Motor neuron (in vitro differentiated cells): ENCODE data around the gene LCLAT1. TPM values are rescaled to one million over a fixed set of nuclear protein-coding genes. Genes with fewer than 3 reads are reported as not detected.

Experiments
- ATAC-seq, 8 experiments: fragments of 200-7000 bp; cut with Tn5 transposase; replicated peaks in 6 of 8; 2 replicates each; pipeline ENCODE4 v1.8.0; 2021; ENCODE audit warnings: mild to moderate bottlenecking in 8 of 8, moderate library complexity in 8 of 8
- H3K27ac ChIP-seq, 2 donors: fragments of 250-450 bp; sonication (Bioruptor Pico); 2 replicates each; pipeline ENCODE4 v1.9.0; 2021; ENCODE audit warnings: antibody characterized with exemption in 2 of 2, mild to moderate bottlenecking in 2 of 2, moderate library complexity in 1 of 2
- H3K4me1 ChIP-seq, 2 donors: fragments of 250-450 bp; sonication (Bioruptor Pico); replicated peaks in 1 of 2; 2 replicates each; pipeline ENCODE4 v1.6.1; 2021; ENCODE audit warnings: antibody characterized with exemption in 2 of 2, mild to moderate bottlenecking in 2 of 2, moderate library complexity in 1 of 2
- H3K4me3 ChIP-seq, 5 donors: fragments of 250-450 bp; sonication (Bioruptor Pico); 2 replicates each; pipeline ENCODE4 v1.9.0; 2021; ENCODE audit warnings: antibody characterized with exemption in 5 of 5, mild to moderate bottlenecking in 5 of 5, moderate library complexity in 4 of 5
- WGBS, 10 experiments: fragments of 450-650 bp; shearing (Covaris generic); methylation state at CpG; one replicate each; pipeline ENCODE4 v1.0.0; 2022; 5-methylcytosine and 5-hydroxymethylcytosine counted together
- in situ Hi-C, 9 experiments: fragments of 400-800 bp; cut with MboI; loops; one replicate each; pipeline ENCODE4 v1.15.0; 2021; ENCODE audit warnings: low sequenced_read_pairs in 9 of 9, low pct_unique_long_range_greater_than_20kb in 2 of 9; ENCODE audit not compliant: unreplicated experiment in 9 of 9
- total RNA-seq, 8 experiments: library from RNA; unstranded; fragments of 300-600 nt; gene quantifications; 2 replicates each; pipeline versions ENCODE4 v1.2.3 to v1.2.4, GENCODE V29; 2022

The LCLAT1 gene
- total RNA-seq, 8 experiments from 2014 or later, result 9.8 to 39.2 (median 12.9) TPM

DNA sequence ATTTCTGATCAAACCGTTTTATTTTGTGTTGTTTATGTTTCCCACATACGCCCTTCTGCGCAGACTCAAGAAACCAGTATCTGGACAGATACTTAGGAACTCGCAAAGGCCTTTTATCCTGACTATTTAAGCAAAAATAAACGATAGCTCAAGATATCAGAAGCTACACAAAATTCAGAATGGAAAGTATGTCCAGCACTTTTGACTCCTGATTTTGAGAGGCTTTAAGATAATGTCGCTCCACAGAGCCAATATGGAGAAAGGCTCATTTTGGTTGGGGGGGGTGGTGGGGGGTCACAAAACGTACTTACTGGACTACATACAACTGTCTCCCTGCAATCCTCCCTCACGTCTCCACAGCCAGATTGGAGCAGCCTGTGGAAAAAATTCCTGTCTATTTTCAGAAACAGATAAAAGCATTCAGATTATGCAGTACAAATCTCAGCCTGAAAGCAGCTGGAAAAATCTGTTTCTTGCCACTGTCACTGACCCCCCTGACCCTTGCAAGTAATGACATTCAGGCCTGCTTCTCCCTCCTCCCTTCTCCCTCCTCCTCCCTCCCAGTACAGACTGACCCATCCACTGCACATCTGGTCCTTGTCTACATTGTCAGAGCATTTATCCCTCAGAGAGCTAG lies 34.9 kb upstream of the LCLAT1 start:
- Histone ChIP-seq H3K4me3 (no peak overlapping the region), H3K27ac (peak overlapping the region in 1 of 2 donors; percentile 41), H3K4me1 (peaks cover 54 to 57% of the 10 kb centered on the region in 2 donors)
- ATAC-seq, result peak in 6 of 8 experiments; percentile 2 to 48 (median 42)
- in situ Hi-C loops, result no loop called here
- 0 to 93% (median 73%) methylated on average over 1 to 7 of the region's 8 CpGs; no CpG with 5 or more reads in 1 of the 10 experiments for WGBS, 10 experiments

DNA sequence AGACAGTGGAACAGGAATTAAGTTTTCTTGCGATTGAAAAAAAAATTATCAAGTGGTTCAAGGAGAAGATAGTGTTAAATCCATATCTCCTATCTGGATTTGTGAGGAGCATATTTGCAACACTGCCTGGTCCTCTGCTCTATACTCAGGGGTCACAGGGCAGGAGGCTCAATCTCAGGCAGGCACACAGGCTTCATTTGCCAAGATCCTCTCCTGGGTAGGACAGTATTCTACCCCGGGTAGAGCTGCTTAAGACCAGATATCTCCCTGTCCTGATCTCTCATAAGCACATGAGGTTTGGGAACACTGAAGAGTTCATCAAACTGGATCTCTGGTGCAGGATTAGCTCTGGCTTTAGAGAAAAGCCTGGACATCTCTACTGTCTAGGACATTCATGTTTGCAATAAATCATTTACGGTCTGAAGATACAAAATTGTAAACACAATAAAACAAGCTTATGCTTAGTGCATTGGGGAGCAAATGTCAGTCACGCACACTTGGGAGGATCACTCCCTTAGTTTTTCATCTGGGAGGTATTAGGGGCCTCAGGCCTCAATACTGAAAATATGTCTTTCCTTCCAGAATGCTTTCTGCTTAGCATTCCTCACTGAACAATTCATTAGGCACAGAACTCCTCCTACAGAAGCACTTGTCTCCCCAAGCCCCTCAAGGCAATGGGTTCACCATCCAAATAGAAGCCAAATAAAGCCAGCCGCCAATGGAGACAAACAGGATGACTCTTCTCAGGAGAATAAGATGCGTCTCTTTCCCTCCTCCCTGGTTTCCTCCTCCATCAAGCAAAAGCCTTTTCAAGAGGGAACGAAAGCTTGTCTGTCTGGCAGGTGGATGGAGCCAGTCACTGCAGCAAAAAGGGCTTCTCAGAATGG lies 34.1 kb upstream of the LCLAT1 start:
- H3K4me3 ChIP-seq, result no peak overlapping the region
- H3K27ac ChIP-seq, result peak overlapping the region; percentile 41 to 57
- WGBS, 10 experiments, result 0 to 100% (median 56%) methylated on average over 1 to 6 of the region's 7 CpGs; no CpG with 5 or more reads in 1 of the 10 experiments
- ATAC-seq, result peak in 4 of 8 experiments; percentile 5 to 14 (median 10)
- in situ Hi-C loops, result no loop called here
- peaks cover 49 to 52% of the 10 kb centered on the region in 2 donors for H3K4me1 ChIP-seq

DNA sequence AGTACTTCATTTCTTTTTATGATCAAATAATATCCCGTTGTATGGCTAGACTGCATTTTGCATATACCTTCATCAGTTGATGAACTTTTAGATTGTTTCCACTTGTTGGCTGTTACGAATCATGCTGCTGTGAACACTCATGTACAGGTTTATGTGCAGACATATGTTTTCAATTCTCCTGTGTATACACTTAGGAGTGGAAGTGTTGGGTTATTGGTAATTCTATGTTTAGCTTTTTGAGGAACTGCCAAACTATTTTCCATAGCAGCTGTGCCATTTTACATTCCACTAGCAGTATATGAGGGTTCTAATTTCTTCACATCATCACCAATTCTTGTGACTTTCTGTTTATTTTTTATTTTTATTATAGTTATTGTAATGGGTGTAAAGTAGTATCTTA lies 32.1 kb upstream of the LCLAT1 start:
- WGBS, 10 experiments, result 17 to 100% (median 73%) methylated on average over 1 to 2 of the region's 2 CpGs; no CpG with 5 or more reads in 3 of the 10 experiments
- Histone ChIP-seq H3K27ac (no peak overlapping the region), H3K4me1 (peaks cover 35 to 36% of the 10 kb centered on the region in 2 donors), H3K4me3 (no peak overlapping the region)
- in situ Hi-C loops, result no loop called here
- no peak for ATAC-seq

DNA sequence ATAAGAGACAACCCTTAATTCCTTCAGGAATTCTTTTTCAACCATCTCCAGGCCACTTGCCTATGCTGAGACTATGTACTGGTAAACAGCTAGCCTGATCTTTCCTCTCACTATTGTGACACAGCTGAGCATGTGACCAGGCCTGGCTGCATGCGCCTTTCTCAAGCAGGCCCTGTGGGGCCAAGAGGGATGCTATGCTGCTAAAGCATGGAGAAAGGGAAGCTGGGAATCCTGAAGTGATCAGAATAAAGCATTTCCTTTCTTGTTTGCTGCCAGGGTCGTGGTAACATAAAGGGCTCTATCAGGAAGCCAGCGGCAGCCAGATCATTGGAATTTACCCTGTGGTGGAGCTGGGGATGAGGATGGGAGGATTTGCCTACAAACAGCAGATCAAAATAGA lies 29.8 kb upstream of the LCLAT1 start:
- peak in 7 of 8 experiments; percentile 39 to 62 (median 50) for ATAC-seq
- Histone ChIP-seq H3K4me1 (peaks cover 34 to 40% of the 10 kb centered on the region in 2 donors), H3K27ac (peak overlapping the region; percentile 36 to 43), H3K4me3 (no peak overlapping the region)
- WGBS, 10 experiments, result 0 to 70% (median 41%) methylated on average over 1 to 3 of the region's 3 CpGs; no CpG with 5 or more reads in 2 of the 10 experiments
- in situ Hi-C loops, result no loop called here

DNA sequence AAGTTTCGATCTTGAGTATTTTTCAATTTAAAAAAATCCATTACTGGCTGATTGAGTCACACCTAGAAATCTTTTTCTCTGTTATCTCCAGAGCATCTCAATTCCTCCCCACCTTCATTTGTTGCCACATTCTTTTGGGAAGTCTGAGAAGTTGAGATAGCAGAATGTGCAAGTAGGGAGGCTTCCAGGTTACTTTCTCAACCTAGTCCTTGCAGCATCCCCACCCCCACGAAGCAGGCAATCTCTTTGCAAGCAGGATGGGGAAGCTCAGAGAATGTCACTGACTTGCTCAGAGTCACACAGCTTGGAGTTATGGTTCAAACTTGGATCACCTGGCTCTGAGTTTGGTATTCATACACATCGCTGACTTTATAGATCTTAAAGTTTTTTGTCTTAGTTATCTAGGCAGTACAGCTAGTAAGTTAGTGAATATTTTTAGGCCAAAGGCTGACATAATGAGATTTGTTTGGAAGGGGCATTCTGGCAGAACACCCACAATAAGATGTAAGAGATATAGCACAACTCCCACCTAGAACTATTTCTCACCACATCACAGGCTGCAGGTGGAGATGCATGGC lies 25.9 kb upstream of the LCLAT1 start:
- peaks cover 34 to 46% of the 10 kb centered on the region in 2 donors for H3K4me1 ChIP-seq
- peak overlapping the region in 4 of 5 donors; percentile 1 to 32 (median 20) for H3K4me3 ChIP-seq
- 40 to 100% (median 80%) methylated on average over 1 to 3 of the region's 3 CpGs; no CpG with 5 or more reads in 2 of the 10 experiments for WGBS, 10 experiments
- no peak for ATAC-seq
- peak overlapping the region; percentile 94 to 97 for H3K27ac ChIP-seq
- in situ Hi-C loops, result no loop called here

DNA sequence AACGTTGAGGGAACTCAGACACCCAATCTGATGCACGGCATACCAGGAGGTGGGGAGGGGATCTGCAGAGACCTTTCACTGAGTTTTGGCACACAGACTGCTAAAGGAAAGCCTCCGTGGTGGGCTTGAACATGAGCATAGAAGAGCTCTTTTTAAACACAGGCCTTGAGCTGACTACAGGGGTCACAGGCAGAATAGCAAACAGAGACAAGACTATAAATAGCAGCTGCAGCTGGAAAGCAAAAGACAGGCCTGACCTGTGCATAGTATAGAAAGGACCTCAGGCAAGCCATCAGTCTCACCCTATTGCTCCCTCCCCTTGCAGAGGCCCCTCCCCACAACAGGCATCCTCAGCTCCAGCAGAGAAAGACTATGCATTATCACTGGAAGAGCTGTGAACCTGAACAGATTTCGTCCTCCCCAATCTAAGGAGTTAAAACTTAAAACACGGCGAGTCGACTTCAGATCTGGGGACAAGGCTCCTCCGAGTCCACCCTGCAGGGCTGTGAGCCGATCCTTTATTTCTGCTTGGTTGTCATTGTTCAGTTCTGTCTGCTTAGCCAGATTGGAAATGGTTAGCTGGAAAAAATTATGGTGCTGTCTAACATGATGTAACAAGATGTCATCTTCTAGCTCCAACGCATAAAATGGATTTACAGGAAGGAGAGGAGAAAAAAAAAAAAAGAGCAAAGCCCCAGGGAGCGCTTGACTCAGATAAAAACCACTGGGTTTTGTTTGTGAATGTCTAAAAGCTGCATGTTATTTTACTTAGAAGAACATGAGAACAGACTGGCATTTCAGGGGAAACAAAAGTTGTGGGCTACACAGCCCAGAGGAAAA lies 25.2 kb upstream of the LCLAT1 start:
- 0 to 25% (median 4%) methylated on average over 1 to 9 of the region's 11 CpGs for WGBS, 10 experiments
- H3K27ac ChIP-seq, result peak overlapping the region; percentile 94 to 97
- in situ Hi-C loops, result no loop called here
- H3K4me1 ChIP-seq, result peaks cover 33 to 46% of the 10 kb centered on the region in 2 donors
- ATAC-seq, result peak; percentile 66 to 91 (median 87)
- H3K4me3 ChIP-seq, result peak overlapping the region; percentile 10 to 32 (median 21)

DNA sequence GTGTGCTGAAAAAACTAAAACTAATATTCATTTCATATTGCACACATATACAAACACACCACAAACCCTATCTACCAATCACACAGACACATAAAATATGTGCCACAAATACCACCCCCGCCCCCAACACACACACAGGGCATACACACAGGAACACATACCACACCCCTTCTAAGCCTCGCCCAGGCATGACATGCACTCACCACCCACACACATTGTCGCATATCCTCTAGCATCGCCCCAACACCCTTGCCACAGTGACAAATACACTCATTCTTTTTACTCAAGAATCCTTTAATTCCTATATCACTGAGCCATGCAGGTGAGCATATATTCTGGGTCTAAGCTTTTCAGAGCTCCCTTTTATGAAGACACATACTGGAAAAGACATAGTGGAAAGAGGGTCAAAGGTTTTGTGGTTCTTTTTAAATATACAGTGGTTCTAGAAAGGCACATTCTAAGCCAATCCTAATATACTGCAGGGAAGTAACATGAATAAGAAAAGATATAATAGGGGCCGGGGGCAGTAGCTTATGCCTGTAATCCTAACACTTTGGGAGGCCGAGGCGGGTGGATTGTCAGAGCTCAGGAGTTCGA lies 24.5 kb upstream of the LCLAT1 start:
- 0 to 100% (median 67%) methylated on average over 1 to 6 of the region's 8 CpGs; no CpG with 5 or more reads in 1 of the 10 experiments for WGBS, 10 experiments
- Histone ChIP-seq H3K4me3 (peak overlapping the region; percentile 10 to 32 (median 21)), H3K27ac (peak overlapping the region; percentile 94 to 97), H3K4me1 (peaks cover 27 to 41% of the 10 kb centered on the region in 2 donors)
- peak; percentile 49 to 91 (median 64) for ATAC-seq
- in situ Hi-C loops, result no loop called here

DNA sequence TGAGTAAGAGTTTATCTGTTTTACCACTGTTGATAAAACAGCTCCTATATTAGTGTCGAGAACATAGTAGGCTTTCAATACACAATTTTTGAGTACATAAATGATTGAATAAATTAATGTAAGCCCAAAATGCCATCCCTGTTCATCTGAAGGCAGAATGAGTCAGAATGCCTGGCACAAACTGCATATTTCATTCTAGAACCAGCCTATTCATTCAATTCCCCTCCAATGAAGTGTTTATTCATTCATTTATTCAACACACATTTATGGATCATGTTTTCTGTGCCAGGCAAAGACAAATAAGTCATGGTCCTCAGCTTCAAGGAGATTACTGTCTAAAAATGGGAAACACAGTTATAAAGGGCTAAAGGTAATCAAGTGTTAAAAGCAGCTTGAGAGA lies 22.8 kb upstream of the LCLAT1 start:
- ATAC-seq, result no peak
- H3K4me1 ChIP-seq, result peaks cover 27 to 47% of the 10 kb centered on the region in 2 donors
- H3K4me3 ChIP-seq, result no peak overlapping the region
- 90 to 100% (median 100%) methylated on average over 1 of the region's 1 CpG; no CpG with 5 or more reads in 4 of the 10 experiments for WGBS, 10 experiments
- in situ Hi-C loops, result no loop called here
- H3K27ac ChIP-seq, result peak overlapping the region in 1 of 2 donors; percentile 30

DNA sequence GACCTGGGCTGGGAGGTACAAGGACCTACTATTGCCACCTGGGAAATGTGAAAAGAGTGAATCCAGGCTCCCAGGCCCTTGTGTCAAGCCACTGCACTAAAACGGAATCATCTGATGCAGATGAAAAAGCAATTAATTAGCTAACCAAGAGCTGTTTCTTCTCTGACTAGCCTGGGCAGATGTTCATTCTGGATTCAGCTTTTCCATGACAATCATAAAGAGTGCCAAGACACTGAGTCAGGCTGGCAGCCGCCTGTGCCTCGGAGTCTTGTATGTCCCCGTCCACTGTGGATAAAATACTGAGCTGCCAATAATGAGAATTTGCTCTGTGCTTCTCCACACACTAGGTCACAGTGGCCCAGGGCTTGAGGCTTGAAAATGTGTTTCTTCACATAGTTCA lies 21.7 kb upstream of the LCLAT1 start:
- 20 to 100% (median 67%) methylated on average over 1 to 3 of the region's 4 CpGs; no CpG with 5 or more reads in 6 of the 10 experiments for WGBS, 10 experiments
- ATAC-seq, result no peak
- Histone ChIP-seq H3K4me1 (peaks cover 27 to 42% of the 10 kb centered on the region in 2 donors), H3K4me3 (no peak overlapping the region), H3K27ac (no peak overlapping the region)
- in situ Hi-C loops, result loop anchor here in 1 of 9 experiments (25.0 kb wide), 1 partner anchor 188 kb away; the partner anchor contains the start of gene LBH

DNA sequence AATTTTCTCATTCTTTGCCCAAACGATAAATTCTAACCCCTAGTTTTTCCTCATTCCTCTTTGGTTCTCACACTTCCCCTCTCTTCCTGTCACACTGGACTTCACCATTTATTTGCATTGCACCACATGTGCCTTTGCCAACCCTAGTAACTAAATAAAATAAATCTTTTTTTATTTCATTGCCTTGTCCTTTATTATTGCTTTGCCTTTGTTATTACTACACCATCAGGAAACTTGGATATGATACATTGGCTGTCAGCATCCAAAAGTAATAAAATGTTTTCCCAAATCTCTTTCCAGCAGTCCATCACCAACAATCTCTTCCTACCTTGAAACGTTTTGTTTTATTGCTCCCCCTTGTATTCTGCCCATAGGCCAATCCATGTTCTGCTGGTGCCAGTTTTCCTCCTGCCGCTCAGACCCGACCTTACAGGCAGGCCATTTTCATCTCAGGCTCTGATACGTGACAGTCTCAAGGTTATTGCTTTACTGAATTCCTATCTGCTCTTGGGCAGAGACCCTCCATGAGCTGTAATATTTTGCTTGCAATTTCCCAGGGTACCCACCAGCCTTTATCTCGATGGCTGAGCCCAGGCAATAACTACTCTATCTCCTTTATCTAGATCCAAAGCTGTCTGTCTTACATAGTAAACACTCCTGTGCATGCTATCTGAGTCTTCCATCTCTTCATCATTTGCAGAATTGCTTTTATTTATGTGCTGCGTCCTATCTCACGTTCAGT lies 19.3 kb upstream of the LCLAT1 start:
- WGBS, 10 experiments, result 30 to 100% (median 72%) methylated on average over 4 to 8 of the region's 8 CpGs
- no peak for ATAC-seq
- H3K27ac ChIP-seq, result no peak overlapping the region

DNA sequence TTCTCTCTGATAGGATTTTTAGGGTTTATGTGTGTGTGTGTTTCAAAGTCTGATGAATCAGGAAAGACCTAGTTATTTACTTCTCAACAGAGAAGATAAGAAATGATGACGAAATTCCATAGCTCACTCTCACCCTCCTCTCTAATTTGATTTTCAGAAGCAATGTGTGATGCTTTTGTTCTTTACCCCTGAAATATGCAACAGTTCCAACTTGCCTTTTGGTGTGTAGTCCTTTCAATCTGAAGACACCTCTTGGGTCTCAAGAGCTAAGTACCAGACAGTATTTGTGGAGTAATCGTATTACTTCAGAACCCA lies 18.7 kb upstream of the LCLAT1 start:
- in situ Hi-C loops, result loop anchor here in 1 of 9 experiments (25.0 kb wide), 1 partner anchor 191 kb away; the partner anchor contains the start of gene LBH
- H3K27ac ChIP-seq, result no peak overlapping the region
- WGBS, 10 experiments, result 50 to 100% (median 92%) methylated on average over 1 to 2 of the region's 2 CpGs; no CpG with 5 or more reads in 1 of the 10 experiments
- peaks cover 2 to 13% of the 10 kb centered on the region in 2 donors for H3K4me1 ChIP-seq
- no peak for ATAC-seq
- H3K4me3 ChIP-seq, result no peak overlapping the region

More for the DNA sequence above, 19.3 kb upstream of the LCLAT1 start:
- Histone ChIP-seq H3K4me1 (peaks cover 7 to 19% of the 10 kb centered on the region in 2 donors), H3K4me3 (no peak overlapping the region)
- in situ Hi-C loops, result loop anchor here in 1 of 9 experiments (25.0 kb wide), 1 partner anchor 190 kb away; the partner anchor contains the start of gene LBH
